Testis (tissue), 3 donors: ENCODE data around the gene GADD45GIP1. TPM values are rescaled to one million over a fixed set of nuclear protein-coding genes. Genes with fewer than 3 reads are reported as not detected.

Source experiments
- DNase-seq: peaks from one replicate; pipeline ENCODE4 v3.0.0-alpha.2; 2019
- H3K27ac ChIP-seq, 2 donors: fragments of 200-600 bp; sonication (generic); one replicate each; pipeline ENCODE4 v1.5.1; 2019
- H3K27me3 ChIP-seq: fragments of 200-600 bp; sonication (generic); one replicate; pipeline ENCODE4 v1.5.1; 2019
- H3K36me3 ChIP-seq: fragments of 200-600 bp; sonication (generic); one replicate; pipeline ENCODE4 v1.5.1; 2017; ENCODE audit warnings: low read depth; ENCODE audit errors: missing control alignments
- H3K4me1 ChIP-seq: fragments of 200-600 bp; sonication (generic); one replicate; pipeline ENCODE4 v1.5.1; 2019
- H3K4me3 ChIP-seq, 2 donors: fragments of 200-600 bp; sonication (generic); one replicate each; pipeline ENCODE4 v1.5.1; 2017 to 2019
- H3K9me3 ChIP-seq: fragments of 200-600 bp; sonication (generic); one replicate; pipeline ENCODE4 v1.5.1; 2017
- POLR2A ChIP-seq: fragments of 450-650 bp; IDR thresholded peaks from one replicate; pipeline ENCODE4 v1.6.1; 2017; ENCODE audit warnings: antibody characterized with exemption, mild to moderate bottlenecking, moderate library complexity
- WGBS, 2 donors: methylation state at CpG; one replicate each; pipeline ENCODE4 v1.1.5; 2018; 5-methylcytosine and 5-hydroxymethylcytosine counted together
- intact Hi-C: fragments of 100-400 bp; cut with DNase I; formaldehyde crosslinking; loops from one replicate; pipeline ENCODE4 v1.15.1; 2023; ENCODE audit warnings: low total_unique reads
- polyA plus RNA-seq: library from polyadenylated mRNA; stranded (reverse); fragments of 350-450 nt; fragmentation: Illumina TruSeq; extraction: RNeasy Lipid Tissue Mini Kit (QIAGEN cat#74804); gene quantifications from one replicate; pipeline ENCODE4 v1.2.3, GENCODE V29; 2014; ENCODE audit warnings: low read depth, low replicate concordance; ENCODE audit not compliant: insufficient read depth
- total RNA-seq, 2 donors: library from RNA; depleted of rRNA; stranded (reverse); fragments of >200 nt; gene quantifications; one replicate each; pipeline ENCODE4 v1.2.3, GENCODE V29; 2016
- TF ChIP-seq, protein P1 (sequence below), 3 experiments: fragments of 450-650 bp in 2 of 3; fragments of 200-600 bp in 1 of 3; sonication (generic) in 1 of 3; IDR thresholded peaks; one replicate each; pipeline ENCODE4 v1.5.1; 2016 to 2019; ENCODE audit warnings: antibody characterized with exemption in 3 of 3, mild to moderate bottlenecking in 2 of 3, moderate library complexity in 1 of 3

The GADD45GIP1 gene
- total and polyA plus RNA-seq, 3 donors from 2014 or later: 21.6 to 39.8 (median 32.2) TPM

DNA sequence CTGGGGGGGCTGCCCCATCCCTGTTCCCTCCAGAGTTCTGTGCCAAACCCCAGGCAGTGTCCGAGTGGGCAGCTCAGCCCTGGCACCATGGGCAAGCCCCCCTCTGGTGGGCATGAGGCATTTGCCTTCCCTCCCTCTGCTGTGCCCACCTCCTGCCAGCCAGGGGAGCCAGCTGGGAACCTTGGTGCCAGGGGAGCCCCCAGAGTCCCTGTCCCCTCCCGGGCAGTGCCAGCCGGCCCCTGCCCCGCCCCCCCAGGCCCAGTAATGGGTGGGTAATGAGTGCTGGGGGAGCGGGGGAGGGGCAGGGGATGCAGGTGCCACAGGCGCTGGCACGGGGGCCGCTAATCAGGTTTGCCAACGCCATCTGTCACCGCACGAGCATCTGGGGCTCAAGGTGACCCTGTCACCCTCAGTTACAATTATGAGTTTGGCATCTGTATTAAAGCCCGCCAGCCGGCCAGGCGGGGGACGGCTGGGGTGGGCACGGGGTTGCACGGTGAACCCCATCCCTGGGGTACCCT is 18.3 kb upstream of the GADD45GIP1 start:
- no peaks in the 10 kb centered on the region for H3K4me1 ChIP-seq
- H3K4me3 ChIP-seq: no peak overlapping the region
- no peaks in the 10 kb centered on the region for H3K36me3 ChIP-seq
- intact Hi-C loops: no loop called here
- 60 to 68% methylated on average over 1 to 17 of the region's 17 CpGs for WGBS, 2 donors
- H3K27me3 ChIP-seq: no peaks in the 10 kb centered on the region
- no peaks in the 10 kb centered on the region for H3K9me3 ChIP-seq
- DNase-seq: no peak
- TF ChIP-seq, protein P1, sequence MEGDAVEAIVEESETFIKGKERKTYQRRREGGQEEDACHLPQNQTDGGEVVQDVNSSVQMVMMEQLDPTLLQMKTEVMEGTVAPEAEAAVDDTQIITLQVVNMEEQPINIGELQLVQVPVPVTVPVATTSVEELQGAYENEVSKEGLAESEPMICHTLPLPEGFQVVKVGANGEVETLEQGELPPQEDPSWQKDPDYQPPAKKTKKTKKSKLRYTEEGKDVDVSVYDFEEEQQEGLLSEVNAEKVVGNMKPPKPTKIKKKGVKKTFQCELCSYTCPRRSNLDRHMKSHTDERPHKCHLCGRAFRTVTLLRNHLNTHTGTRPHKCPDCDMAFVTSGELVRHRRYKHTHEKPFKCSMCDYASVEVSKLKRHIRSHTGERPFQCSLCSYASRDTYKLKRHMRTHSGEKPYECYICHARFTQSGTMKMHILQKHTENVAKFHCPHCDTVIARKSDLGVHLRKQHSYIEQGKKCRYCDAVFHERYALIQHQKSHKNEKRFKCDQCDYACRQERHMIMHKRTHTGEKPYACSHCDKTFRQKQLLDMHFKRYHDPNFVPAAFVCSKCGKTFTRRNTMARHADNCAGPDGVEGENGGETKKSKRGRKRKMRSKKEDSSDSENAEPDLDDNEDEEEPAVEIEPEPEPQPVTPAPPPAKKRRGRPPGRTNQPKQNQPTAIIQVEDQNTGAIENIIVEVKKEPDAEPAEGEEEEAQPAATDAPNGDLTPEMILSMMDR (IDR thresholded peaks at IDR 0.05): no peak
- no peak for TF ChIP-seq POLR2A
- no peak overlapping the region for H3K27ac ChIP-seq

GRCh38 chr19:12974301-12975220 is 17.5 kb upstream of the GADD45GIP1 start:
- intact Hi-C loops: no loop called here
- Histone ChIP-seq H3K4me1 (peaks cover 3% of the 10 kb centered on the region), H3K9me3 (no peaks in the 10 kb centered on the region), H3K27me3 (no peaks in the 10 kb centered on the region), H3K27ac (no peak overlapping the region), H3K36me3 (no peaks in the 10 kb centered on the region), H3K4me3 (no peak overlapping the region)
- WGBS, 2 donors: 57 to 62% methylated on average over 5 to 19 of the region's 19 CpGs
- TF ChIP-seq, protein P1 (IDR thresholded peaks at IDR 0.05): no peak
- TF ChIP-seq POLR2A: no peak
- DNase-seq: no peak

DNA sequence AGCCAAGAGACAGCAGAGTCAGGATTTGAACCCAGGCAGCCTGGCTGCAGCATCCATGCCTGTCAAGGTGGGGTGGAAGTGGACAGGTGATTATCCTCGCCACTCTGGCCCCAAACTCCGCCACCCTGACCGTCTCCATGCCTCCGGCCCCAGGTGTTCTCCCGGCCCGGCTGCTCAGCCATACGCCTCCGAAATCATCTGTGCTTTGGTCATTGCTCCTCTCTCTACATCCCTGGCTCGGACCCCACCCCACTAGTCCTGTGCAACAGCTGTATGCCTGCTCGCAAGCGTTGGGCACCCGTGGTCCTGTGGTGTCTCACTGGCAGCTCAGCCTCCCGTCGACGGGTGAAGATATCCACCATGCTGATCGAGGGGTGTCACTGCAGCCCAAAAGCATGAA is 16.2 kb upstream of the GADD45GIP1 start:
- H3K4me1 ChIP-seq: peaks cover 5% of the 10 kb centered on the region
- DNase-seq: no peak
- H3K27ac ChIP-seq: no peak overlapping the region
- 90 to 98% methylated on average over 10 to 16 of the region's 16 CpGs for WGBS, 2 donors
- intact Hi-C loops: no loop called here
- no peaks in the 10 kb centered on the region for H3K9me3 ChIP-seq
- H3K36me3 ChIP-seq: no peaks in the 10 kb centered on the region
- H3K27me3 ChIP-seq: no peaks in the 10 kb centered on the region
- TF ChIP-seq, protein P1 (IDR thresholded peaks at IDR 0.05): no peak
- no peak for TF ChIP-seq POLR2A
- no peak overlapping the region for H3K4me3 ChIP-seq

DNA sequence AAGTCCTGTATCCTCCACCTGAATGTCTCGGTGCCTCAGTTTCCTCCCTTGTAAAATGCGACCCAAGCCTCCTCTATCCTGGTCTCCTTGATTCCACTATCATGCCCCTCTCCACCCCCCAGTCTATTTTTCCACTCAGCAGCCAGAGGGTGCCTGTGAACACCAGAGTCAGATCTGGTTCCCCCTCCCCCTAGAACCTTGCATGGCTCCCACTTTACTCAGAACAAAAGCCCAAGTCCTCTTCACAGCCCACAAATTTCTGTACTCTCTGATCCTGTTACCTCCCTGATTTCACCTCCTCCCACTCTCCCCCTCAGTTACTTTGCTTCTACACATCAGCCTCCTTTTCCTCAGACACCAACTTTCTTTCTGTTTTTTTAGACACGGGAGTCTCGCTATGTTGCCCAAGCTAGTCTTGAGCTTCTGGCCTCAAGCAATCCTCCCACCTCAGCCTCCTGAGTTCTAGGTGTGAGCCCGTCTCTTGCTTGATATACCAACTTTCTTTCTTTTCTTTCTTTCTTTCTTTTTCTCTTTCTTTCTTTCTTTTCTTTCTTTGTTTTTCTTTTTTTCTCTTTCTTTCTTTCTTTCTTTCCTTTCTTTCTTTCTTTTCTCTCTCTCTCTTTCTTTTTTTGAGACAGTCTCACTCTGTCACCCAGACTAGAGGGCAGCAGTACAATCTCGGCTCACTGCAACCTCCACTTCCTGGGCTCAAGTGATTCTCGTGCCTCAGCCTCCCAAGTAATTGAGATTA is 13.2 kb upstream of the GADD45GIP1 start:
- no peak for TF ChIP-seq POLR2A
- TF ChIP-seq, protein P1 (IDR thresholded peaks at IDR 0.05): no peak
- WGBS, 2 donors: 74% methylated on average over 7 of the region's 7 CpGs
- no peak overlapping the region for H3K4me3 ChIP-seq
- intact Hi-C loops: no loop called here
- no peaks in the 10 kb centered on the region for H3K27me3 ChIP-seq
- H3K4me1 ChIP-seq: peaks cover 8% of the 10 kb centered on the region
- DNase-seq: no peak
- H3K27ac ChIP-seq: no peak overlapping the region
- no peaks in the 10 kb centered on the region for H3K9me3 ChIP-seq
- no peaks in the 10 kb centered on the region for H3K36me3 ChIP-seq
